Measurements from ENCODE around the gene CPS1. TPM values are rescaled to one million over a fixed set of nuclear protein-coding genes. Genes with fewer than 3 reads are reported as not detected.

CPS1 gene
- total and polyA plus RNA-seq, 2 of the 8 experiments (the other 6 are each of a cell fraction or from before 2014, with no cell fraction given): 7.9 to 15.7 TPM

GRCh38 chr2:210539035-210539434 lies 17.4 kb upstream of the CPS1 start (continued):
- TF ChIP-seq CHD7 (IDR thresholded peaks at IDR 0.05; ENCODE audit: insufficient replicate concordance, low read length) (no peak), RAD21 (IDR thresholded peaks at IDR 0.05 in 1 of 2, conservative IDR thresholded peaks at IDR 0.05 in 1 of 2; ENCODE audit: low read depth in 2 of 2, low read length in 2 of 2) (no peak), E2F6 (IDR thresholded peaks at IDR 0.05) (no peak), BACH1 (IDR thresholded peaks at IDR 0.05; ENCODE audit: low read length) (no peak), EGR1 (IDR thresholded peaks at IDR 0.05; ENCODE audit: borderline replicate concordance, low read depth, low read length) (no peak), ASH2L (IDR thresholded peaks at IDR 0.05; ENCODE audit: low read length) (no peak), POU5F1 (IDR thresholded peaks at IDR 0.05; ENCODE audit: low read depth, low read length) (no peak), BCL11A (IDR thresholded peaks at IDR 0.05; ENCODE audit: low read depth in 2 of 2, low read length in 2 of 2) (no peak)
